ENCODE data around the gene PKP2.

GRCh38 chr12:32884962-32885361 lies 11.6 kb downstream of the PKP2 start:
- TF ChIP-seq CTCF (conservative IDR thresholded peaks at IDR 0.05) (no peak), ZFX (IDR thresholded peaks at IDR 0.05) (no peak)

Measured in C4-2B (cell line).